ENCODE results near the gene RAMP1. TPM values are rescaled to one million over a fixed set of nuclear protein-coding genes. Genes with fewer than 3 reads are reported as not detected.
"Not testable (repeated sequence)": the region's sequence is repeated elsewhere in the genome, so short reads cannot be mapped to it uniquely, and the experiment has no call there.

The RAMP1 gene
- total RNA-seq, 1 experiment from 2014 or later = 0.63 TPM

DNA sequence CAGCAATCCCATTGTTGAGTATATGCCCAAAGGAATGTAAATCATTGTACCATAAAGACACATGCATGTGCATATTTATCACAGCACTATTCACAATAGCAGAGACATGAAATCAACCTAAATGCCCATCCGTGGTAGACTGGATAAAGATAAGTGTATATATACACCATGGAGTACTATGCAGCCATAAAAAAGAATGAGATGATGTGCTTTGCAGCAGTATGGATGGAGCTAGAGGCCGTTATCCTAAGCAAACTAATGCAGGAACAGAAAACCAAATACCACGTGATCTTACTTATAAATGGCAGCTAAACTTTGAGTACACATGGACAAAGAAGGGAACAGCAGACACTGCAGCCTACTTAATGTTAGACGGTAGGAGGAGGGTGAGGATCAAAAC is 18.4 kb upstream of the RAMP1 start:
- H3K79me1 ChIP-seq (ENCODE audit: insufficient read depth, low read depth, low read length, poor library complexity, severe bottlenecking) = no peaks in the 10 kb centered on the region
- TF ChIP-seq, protein P1, sequence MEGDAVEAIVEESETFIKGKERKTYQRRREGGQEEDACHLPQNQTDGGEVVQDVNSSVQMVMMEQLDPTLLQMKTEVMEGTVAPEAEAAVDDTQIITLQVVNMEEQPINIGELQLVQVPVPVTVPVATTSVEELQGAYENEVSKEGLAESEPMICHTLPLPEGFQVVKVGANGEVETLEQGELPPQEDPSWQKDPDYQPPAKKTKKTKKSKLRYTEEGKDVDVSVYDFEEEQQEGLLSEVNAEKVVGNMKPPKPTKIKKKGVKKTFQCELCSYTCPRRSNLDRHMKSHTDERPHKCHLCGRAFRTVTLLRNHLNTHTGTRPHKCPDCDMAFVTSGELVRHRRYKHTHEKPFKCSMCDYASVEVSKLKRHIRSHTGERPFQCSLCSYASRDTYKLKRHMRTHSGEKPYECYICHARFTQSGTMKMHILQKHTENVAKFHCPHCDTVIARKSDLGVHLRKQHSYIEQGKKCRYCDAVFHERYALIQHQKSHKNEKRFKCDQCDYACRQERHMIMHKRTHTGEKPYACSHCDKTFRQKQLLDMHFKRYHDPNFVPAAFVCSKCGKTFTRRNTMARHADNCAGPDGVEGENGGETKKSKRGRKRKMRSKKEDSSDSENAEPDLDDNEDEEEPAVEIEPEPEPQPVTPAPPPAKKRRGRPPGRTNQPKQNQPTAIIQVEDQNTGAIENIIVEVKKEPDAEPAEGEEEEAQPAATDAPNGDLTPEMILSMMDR (conservative IDR thresholded peaks at IDR 0.05) = no peak
- H3K23me2 ChIP-seq (ENCODE audit: insufficient read length, low read depth, low read length, poor library complexity, severe bottlenecking) = no peaks in the 10 kb centered on the region
- no peak overlapping the region for H4K8ac ChIP-seq (replicated peaks; ENCODE audit: insufficient read length, low read depth, low read length)
- H3K18ac ChIP-seq (ENCODE audit: insufficient read length, low read depth, low read length) = no peak overlapping the region
- H2BK120ac ChIP-seq (ENCODE audit: low read depth, low read length, poor library complexity, severe bottlenecking) = no peak overlapping the region
- H4K20me1 ChIP-seq (ENCODE audit: control insufficient read depth, insufficient read depth, insufficient read length) = no peaks in the 10 kb centered on the region
- no peak overlapping the region for H3K9ac ChIP-seq (ENCODE audit: extremely low read depth, insufficient read length, low read length)
- H3K56ac ChIP-seq (ENCODE audit: insufficient read length, low read depth, low read length) = no peak overlapping the region
- no peak overlapping the region for H3K27ac ChIP-seq (ENCODE audit: insufficient read length, low read depth, low read length)
- H3T11ph ChIP-seq (ENCODE audit: low read length) = no peak overlapping the region
- Mint-ChIP-seq H3K36me3 (ENCODE audit: insufficient read depth in 1 of 3, low read depth in 3 of 3) (no peaks in the 10 kb centered on the region; a peak in 1 of 7 replicates), H3K4me3 (no peak overlapping the region), H3K9me3 (peaks cover 3 to 12% of the 10 kb centered on the region in 2 experiments; a peak in 3 of 5 replicates), H3K4me1 (no peaks in the 10 kb centered on the region), H3K27me3 (ENCODE audit: low read depth) (peaks cover 13% of the 10 kb centered on the region), H3K27ac (no peak overlapping the region)
- no peak overlapping the region for H4K5ac ChIP-seq (ENCODE audit: insufficient read length, low read depth, low read length)
- H2AFZ ChIP-seq (ENCODE audit: low read length) = no peak overlapping the region
- no peaks in the 10 kb centered on the region for H3K9me3 ChIP-seq (ENCODE audit: control insufficient read depth, low read depth, low read length)
- H2BK12ac ChIP-seq (ENCODE audit: insufficient read length, low read depth, low read length) = no peak overlapping the region
- no peak overlapping the region for H2BK20ac ChIP-seq (ENCODE audit: low read depth, low read length, poor library complexity, severe bottlenecking)
- H3K27me3 ChIP-seq (ENCODE audit: insufficient read depth, low read length) = no peaks in the 10 kb centered on the region
- no peak overlapping the region for H3K4me2 ChIP-seq (ENCODE audit: insufficient read depth, insufficient read length, low read length)
- no peak for DNase-seq
- no peak overlapping the region for H3K14ac ChIP-seq (ENCODE audit: insufficient read depth, low read length)
- H3K4ac ChIP-seq (ENCODE audit: low read depth, low read length) = no peak overlapping the region
- no peak overlapping the region for H2BK5ac ChIP-seq (ENCODE audit: insufficient read length, low read length)
- H3K4me1 ChIP-seq (ENCODE audit: insufficient read depth, low read length) = no peaks in the 10 kb centered on the region
- no CpG with 5 or more reads among the region's 4 CpGs for WGBS (ENCODE audit: extremely low coverage, insufficient read length, low lambda C conversion rate)
- no peak overlapping the region for H2AK5ac ChIP-seq (ENCODE audit: insufficient read length, low read length)
- no peaks in the 10 kb centered on the region for H3K79me2 ChIP-seq (ENCODE audit: insufficient read depth, low read length)
- H4K91ac ChIP-seq (ENCODE audit: insufficient read length, low read depth, low read length) = no peak overlapping the region
- no peak overlapping the region for H2BK15ac ChIP-seq (ENCODE audit: low read depth, low read length)
- H3K23ac ChIP-seq (ENCODE audit: insufficient read length, low read depth, low read length) = no peak overlapping the region

DNA sequence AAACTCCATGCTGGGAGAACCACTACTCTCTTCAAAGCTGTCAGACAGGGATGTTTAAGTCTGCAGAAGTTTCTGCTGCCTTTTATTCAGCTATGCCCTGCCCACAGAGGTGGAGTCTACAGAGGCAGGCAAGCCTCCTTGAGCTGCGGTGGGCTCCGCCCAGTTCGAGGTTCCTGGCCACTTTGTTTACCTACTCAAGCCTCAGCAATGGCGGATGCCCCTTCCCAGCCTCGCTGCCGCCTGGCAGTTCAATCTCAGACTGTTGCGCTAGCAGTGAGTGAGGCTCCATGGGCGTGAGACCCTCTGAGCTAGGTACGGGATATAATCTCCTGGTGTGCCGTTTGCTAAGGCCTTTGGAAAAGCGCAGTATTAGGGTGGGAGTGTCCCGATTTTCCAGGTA is 10.5 kb upstream of the RAMP1 start:
- not testable (repeated sequence) for H3K14ac ChIP-seq (ENCODE audit: insufficient read depth, low read length); H3K23ac ChIP-seq (ENCODE audit: insufficient read length, low read depth, low read length); H3K79me1 ChIP-seq (ENCODE audit: insufficient read depth, low read depth, low read length, poor library complexity, severe bottlenecking); H4K5ac ChIP-seq (ENCODE audit: insufficient read length, low read depth, low read length); H4K91ac ChIP-seq (ENCODE audit: insufficient read length, low read depth, low read length); H4K20me1 ChIP-seq (ENCODE audit: control insufficient read depth, insufficient read depth, insufficient read length); DNase-seq; H3K18ac ChIP-seq (ENCODE audit: insufficient read length, low read depth, low read length); H4K8ac ChIP-seq (replicated peaks; ENCODE audit: insufficient read length, low read depth, low read length); H3K9ac ChIP-seq (ENCODE audit: extremely low read depth, insufficient read length, low read length); H2BK120ac ChIP-seq (ENCODE audit: low read depth, low read length, poor library complexity, severe bottlenecking); H3K4ac ChIP-seq (ENCODE audit: low read depth, low read length); H2BK12ac ChIP-seq (ENCODE audit: insufficient read length, low read depth, low read length); H3T11ph ChIP-seq (ENCODE audit: low read length); H3K56ac ChIP-seq (ENCODE audit: insufficient read length, low read depth, low read length); H2BK15ac ChIP-seq (ENCODE audit: low read depth, low read length); H3K36me3 Mint-ChIP-seq (ENCODE audit: insufficient read depth in 1 of 3, low read depth in 3 of 3); H3K9me3 ChIP-seq (ENCODE audit: control insufficient read depth, low read depth, low read length); H3K27ac ChIP-seq (ENCODE audit: insufficient read length, low read depth, low read length); H3K4me3 Mint-ChIP-seq; H3K27ac Mint-ChIP-seq; H3K23me2 ChIP-seq (ENCODE audit: insufficient read length, low read depth, low read length, poor library complexity, severe bottlenecking); H2AFZ ChIP-seq (ENCODE audit: low read length); H3K4me2 ChIP-seq (ENCODE audit: insufficient read depth, insufficient read length, low read length); H3K4me1 ChIP-seq (ENCODE audit: insufficient read depth, low read length); H3K4me1 Mint-ChIP-seq; H3K27me3 ChIP-seq (ENCODE audit: insufficient read depth, low read length); H2AK5ac ChIP-seq (ENCODE audit: insufficient read length, low read length); H2BK5ac ChIP-seq (ENCODE audit: insufficient read length, low read length); H2BK20ac ChIP-seq (ENCODE audit: low read depth, low read length, poor library complexity, severe bottlenecking); H3K79me2 ChIP-seq (ENCODE audit: insufficient read depth, low read length)
- Mint-ChIP-seq H3K27me3 (ENCODE audit: low read depth) (peaks cover 39% of the 10 kb centered on the region), H3K9me3 (peaks cover 18 to 24% of the 10 kb centered on the region in 2 experiments)
- no CpG with 5 or more reads among the region's 12 CpGs for WGBS (ENCODE audit: extremely low coverage, insufficient read length, low lambda C conversion rate)

All from H9 (cell line).